Fibroblast of skin of left quadriceps (primary cell): ENCODE data around the gene ZNF865.
A peak's percentile ranks its signal among the peaks of the same experiment; 100 is the strongest.
"Not testable (repeated sequence)": the region's sequence is repeated elsewhere in the genome, so short reads cannot be mapped to it uniquely, and the experiment has no call there.

ENCODE experiments used
- DNase-seq, 2 experiments: peaks; one replicate each; pipeline ENCODE4 v3.0.0-alpha.2; 2013; ENCODE audit warnings: low read depth in 2 of 2

The ZNF865 gene

GRCh38 chr19:55605637-55606470 lies at the start of gene ZNF865:
Gene ZNF865 (plus strand): TSS chr19:55605647. CDS start chr19:55613619, 7,972 bp downstream.
- peak; percentile 60 to 62 for DNase-seq

DNA sequence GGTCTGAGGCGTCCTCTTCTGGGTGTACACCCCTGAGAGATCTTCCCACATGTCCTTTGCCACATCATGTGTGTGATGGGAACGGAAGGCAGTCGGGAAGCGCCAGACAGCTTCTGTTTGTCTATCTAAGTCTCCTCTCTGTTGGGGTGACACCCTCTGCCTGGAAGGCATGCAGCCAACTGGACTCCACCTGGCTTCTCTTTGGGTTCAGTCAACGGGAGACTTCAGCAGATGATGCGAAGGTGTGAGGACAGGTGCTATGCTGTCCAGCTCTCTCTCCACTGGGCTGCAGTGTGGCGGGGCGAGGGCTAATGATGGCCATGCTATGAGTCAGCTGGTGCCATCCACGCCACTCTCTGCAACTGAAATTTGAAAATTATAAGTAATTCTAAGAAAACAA lies 45.8 kb upstream of the ZNF865 start:
- DNase-seq = no peak

- no peak for DNase-seq
These were observed 42.2 kb upstream of the ZNF865 start for GRCh38 chr19:55563261-55563690.

- no peak for DNase-seq
These were observed 38.6 kb upstream of the ZNF865 start for GRCh38 chr19:55566823-55567222.

DNA sequence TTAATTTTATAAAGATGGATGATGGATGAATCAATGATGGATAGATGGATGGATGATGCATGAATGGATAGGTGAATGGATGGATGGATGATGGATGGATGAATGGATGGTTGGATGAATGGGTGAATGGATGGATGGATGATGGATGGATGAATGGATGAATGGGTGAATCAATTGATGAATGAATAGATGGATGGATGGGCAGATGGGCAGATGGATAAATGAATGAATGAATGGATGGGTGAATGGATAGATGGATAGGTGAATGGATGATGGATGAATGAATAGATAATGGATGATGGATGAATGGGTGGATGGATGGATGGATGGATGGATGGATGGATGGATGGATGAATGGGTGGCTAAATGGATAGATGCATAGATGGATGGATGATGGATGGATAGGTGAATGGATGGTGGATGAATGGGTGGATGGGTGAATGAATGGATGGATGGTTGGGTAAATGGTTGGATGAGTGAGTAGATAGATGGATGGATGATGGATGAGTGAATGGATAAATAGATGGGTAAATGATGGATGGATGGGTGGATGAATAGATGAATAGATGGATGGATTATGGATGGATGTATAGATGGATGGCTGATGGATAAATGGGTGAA lies 37.6 kb upstream of the ZNF865 start:
- DNase-seq = no peak

DNA sequence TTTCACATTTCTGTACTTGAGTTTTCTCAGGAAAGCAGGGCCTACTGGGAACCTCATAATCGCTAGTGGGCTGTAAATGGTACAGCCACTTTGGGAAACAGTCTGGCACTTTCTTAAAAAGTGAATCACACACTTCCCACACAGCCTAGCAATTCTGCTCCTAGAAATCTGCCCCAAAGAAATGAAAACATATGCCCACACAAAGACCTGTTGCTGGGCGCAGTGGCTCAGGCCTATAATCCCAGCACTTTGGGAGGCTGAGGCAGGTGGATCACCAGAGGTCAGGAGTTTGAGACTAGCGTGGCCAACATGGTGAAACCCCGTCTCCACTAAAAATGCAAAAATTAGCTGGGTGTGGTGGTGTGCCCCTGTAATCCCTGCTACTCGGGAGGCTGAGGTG lies 36.0 kb upstream of the ZNF865 start:
- DNase-seq = not testable (repeated sequence)

- not testable (repeated sequence) for DNase-seq
These were observed 31.5 kb upstream of the ZNF865 start for GRCh38 chr19:55573929-55574328.

- no peak for DNase-seq
These were observed 28.7 kb upstream of the ZNF865 start for GRCh38 chr19:55576746-55577145.

- no peak for DNase-seq
These were observed 27.3 kb upstream of the ZNF865 start for GRCh38 chr19:55578031-55578760.

GRCh38 chr19:55578761-55579747 lies 26.4 kb upstream of the ZNF865 start:
- DNase-seq = no peak

DNA sequence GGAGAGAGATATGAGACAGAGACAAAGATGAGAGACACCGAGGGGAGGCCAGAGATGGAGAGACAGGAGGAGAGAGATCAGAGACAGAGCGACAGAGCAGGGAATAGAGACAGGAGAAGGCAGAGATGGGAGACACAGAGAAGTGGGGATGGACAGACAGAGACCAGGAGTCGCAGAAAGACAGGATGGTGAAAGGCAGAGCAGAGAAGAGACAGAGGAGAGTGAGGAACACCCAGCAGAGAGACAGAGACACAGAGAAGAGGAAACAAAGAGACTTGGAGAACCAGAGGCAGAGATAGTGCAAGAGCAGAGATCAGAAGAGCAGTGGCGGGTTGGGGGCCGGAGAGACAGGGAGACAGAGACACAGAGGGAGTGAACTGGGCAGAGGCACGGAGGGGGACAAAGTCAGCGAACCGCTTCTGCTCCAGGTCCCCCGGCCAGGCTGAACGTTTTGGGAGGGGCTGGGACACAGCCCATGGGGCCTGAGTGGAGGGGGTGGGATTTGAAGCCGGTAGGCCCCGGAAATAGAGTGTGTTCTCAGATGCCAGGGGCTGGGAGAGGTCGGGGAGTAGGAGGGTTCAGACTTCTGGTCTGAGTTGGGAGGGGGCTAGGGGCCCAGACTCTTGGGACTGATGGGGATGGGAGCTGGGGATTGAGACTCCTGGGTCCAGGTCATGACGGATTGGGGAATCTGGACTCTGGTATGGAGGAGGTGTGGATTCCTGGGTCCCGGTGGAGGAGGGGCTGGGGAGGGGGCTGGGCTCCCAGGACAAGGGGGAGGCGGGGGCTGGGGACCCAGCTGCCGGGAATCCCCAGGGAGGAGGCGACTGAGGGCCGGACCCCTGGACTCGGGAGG lies 25.5 kb upstream of the ZNF865 start:
- no peak for DNase-seq

GRCh38 chr19:55580628-55581144 lies 24.8 kb upstream of the ZNF865 start, which contains the start of gene ZNF579:
Gene ZNF579 (minus strand): TSS chr19:55580848. CDS start chr19:55579639, 1,209 bp downstream.
- DNase-seq = peak; percentile 80

DNA sequence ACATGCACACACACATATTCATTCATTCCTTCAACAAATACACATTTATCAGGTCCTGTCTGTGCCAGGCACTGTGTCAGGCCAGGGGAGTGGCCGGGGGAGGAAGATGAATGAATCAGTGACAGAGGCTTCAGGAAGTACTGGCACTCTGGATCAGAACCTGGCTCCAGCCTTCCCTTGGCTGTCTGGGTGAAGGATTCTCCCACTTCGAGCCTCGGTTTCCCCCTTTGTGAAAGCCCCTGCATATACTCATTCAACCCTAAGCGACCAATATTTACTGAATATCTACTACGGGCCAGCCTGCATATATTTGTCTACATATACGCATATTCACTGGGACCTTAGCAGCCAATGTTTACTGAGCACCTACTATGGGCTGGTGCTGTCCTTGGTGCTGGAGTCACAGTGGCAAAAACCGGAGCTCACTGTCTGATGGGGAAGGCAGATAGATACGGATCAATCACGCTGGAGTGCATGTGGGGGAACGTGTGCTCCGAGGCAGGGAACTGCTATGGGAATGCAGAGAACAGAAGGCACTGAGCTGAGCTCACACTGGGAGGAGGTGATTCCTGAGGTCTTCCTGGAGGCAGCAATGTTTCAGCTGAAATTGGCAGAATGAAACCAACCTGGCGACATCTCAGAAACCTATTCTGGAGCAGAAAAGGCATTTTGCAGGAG lies 24.2 kb upstream of the ZNF865 start:
- no peak for DNase-seq

DNA sequence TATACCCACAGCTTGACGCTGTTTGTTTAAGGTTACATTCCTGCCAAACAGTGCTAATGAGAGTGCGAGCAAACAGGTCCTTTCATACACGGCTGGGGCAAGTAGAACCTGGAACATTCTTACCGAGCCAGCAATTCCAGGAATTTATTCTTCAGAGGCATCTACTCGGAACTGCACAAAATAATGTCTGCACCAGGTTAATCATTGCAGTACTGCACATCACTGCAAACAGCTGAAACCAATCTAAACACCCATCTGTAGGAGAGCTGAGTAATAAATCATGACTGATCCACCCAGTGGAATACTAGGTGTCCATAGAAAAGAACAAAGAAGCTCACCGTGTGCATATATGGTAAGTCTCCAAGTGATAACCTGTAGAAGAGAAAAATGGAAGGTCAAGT lies 23.6 kb upstream of the ZNF865 start:
- no peak for DNase-seq

GRCh38 chr19:55582284-55582683 lies 23.2 kb upstream of the ZNF865 start:
- DNase-seq = not testable (repeated sequence)

DNA sequence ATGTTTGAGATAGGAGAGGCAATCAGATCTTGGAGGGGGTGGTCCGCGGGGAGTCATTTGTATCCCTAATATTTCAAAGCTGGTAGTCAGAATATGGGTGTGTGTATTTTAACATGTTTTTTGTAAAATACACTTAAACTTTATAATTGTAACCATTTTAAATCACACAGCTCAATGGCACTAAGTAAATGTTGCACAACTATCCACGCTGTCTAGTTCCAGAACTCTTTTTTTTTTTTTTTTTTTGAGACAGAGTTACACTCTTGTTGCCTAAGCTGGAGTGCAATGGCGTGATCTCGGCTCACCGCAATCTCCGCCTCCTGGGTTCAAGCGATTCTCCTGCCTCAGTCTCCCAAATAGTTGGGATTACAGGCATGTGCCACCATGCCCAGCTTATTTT lies 21.6 kb upstream of the ZNF865 start:
- DNase-seq = not testable (repeated sequence)

GRCh38 chr19:55584871-55585270 lies 20.6 kb upstream of the ZNF865 start:
- DNase-seq = no peak

DNA sequence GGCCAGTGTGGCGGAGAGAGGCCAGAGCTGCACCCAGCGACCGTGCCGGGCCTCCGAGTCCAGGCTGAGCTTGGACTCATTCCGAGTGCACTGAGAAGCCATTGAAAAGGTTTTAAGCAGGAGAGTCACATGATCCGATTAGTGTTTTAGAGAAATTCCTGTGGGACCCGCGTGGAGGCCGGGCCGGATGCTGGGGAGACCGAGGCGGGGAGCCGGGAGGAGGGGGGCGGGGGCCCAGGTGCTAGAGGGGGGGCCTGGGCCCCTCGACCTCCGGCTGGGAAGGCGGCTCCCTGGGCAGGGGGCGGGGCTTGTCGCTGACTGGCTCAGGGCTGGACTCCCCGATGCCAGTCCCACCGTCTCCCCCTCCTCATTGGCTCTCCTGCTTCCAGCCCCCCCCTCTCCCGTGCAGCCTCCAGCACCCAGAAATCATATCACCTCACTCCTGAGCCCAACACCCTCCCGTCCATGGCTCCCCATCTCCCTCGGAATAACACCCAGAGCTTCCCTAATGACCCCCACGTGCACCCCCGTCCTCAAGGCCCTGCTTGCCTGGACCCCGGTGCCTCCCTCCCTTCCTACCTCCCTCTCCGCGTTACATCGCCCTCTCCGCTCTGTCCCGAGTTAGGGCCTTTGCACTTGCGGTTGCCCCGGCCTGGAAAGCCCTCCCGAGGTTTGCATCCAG lies 19.6 kb upstream of the ZNF865 start:
- DNase-seq = peak; percentile 72 to 74
